ENCODE data around the gene PCDHGB1. TPM values are rescaled to one million over a fixed set of nuclear protein-coding genes. Genes with fewer than 3 reads are reported as not detected.
A peak's percentile ranks its signal among the peaks of the same experiment; 100 is the strongest.

Gene PCDHGB1
- total RNA-seq, 1 donor from 2014 or later = 9.6 TPM

DNA sequence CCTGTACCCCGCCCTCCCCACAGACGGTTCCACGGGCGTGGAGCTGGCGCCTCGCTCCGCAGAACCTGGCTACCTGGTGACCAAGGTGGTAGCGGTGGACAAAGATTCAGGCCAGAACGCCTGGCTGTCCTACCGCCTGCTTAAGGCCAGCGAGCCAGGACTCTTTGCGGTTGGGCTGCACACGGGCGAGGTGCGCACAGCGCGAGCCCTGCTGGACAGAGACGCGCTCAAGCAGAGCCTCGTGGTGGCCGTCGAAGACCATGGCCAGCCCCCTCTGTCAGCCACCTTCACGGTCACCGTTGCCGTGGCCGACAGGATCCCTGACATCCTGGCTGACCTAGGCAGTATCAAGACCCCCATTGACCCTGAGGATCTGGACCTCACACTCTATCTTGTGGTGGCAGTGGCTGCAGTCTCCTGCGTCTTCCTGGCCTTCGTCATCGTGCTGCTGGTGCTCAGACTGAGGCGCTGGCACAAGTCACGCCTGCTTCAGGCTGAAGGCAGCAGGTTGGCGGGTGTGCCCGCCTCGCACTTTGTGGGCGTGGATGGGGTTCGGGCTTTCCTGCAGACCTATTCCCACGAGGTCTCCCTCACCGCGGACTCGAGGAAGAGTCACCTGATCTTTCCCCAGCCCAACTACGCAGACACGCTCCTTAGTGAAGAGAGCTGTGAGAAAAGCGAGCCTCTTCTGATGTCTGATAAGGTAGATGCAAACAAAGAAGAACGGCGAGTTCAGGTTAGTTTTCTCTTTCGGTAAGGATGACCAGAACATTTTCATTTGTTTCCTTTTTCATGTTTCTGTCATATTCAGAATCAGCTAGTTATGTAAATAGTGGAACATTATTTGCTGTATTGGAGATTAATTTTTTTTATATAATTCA lies 16.4 kb downstream of the PCDHGB1 start:
- peaks cover 47% of the 10 kb centered on the region for H3K36me3 Mint-ChIP-seq (ENCODE audit: unreplicated experiment)

DNA sequence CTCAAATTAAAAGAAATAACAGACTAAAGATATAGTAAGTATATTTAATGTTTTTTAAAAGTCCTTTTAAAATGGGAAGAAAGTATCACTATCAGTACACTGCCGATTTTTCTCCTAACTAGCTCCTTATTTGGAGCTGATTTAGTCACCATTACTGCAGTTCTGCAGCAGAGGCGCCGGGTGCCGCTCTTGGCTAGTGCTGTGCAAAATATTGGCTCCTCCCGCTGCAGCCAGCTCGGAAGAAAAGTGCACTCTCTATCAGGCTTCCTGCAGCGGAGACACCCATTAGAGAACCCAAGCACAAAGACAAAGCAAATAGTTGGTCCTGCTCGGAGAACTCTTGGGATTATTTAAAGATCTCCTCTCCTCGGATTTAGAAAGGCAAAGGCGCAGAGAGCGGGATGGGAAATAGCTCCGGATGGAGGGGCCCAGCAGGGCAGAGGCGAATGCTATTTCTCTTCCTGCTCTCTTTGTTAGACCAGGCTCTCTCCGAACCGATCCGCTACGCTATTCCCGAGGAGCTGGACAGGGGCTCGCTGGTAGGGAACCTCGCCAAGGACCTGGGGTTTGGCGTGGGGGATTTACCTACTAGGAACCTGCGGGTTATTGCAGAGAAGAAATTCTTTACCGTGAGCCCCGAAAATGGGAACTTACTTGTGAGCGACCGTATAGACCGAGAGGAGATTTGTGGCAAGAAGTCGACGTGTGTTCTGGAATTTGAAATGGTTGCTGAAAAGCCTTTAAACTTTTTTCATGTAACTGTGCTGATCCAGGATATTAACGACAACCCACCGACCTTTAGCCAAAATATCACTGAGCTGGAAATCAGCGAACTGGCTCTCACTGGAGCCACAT lies 20.3 kb downstream of the PCDHGB1 start, which contains the start of gene PCDHGB3:
PCDHGB3 (plus strand) TSS at position 249 of the 855 bp plus-strand sequence; CDS start at position 402, 153 bp downstream.
- H3K4me1 Mint-ChIP-seq (ENCODE audit: low read depth, unreplicated experiment) = no peaks in the 10 kb centered on the region
- TF ChIP-seq, protein P1, sequence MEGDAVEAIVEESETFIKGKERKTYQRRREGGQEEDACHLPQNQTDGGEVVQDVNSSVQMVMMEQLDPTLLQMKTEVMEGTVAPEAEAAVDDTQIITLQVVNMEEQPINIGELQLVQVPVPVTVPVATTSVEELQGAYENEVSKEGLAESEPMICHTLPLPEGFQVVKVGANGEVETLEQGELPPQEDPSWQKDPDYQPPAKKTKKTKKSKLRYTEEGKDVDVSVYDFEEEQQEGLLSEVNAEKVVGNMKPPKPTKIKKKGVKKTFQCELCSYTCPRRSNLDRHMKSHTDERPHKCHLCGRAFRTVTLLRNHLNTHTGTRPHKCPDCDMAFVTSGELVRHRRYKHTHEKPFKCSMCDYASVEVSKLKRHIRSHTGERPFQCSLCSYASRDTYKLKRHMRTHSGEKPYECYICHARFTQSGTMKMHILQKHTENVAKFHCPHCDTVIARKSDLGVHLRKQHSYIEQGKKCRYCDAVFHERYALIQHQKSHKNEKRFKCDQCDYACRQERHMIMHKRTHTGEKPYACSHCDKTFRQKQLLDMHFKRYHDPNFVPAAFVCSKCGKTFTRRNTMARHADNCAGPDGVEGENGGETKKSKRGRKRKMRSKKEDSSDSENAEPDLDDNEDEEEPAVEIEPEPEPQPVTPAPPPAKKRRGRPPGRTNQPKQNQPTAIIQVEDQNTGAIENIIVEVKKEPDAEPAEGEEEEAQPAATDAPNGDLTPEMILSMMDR (IDR thresholded peaks at IDR 0.05; ENCODE audit: partially characterized antibody, unreplicated experiment) = no peak
- DNase-seq = no peak
- no peak within 1 kb of the TSS for H3K27ac Mint-ChIP-seq (ENCODE audit: unreplicated experiment)
- H3K9me3 Mint-ChIP-seq (ENCODE audit: unreplicated experiment) = peaks cover 22% of the 10 kb centered on the region
- no peak within 1 kb of the TSS for H3K4me3 Mint-ChIP-seq (ENCODE audit: unreplicated experiment)
- H3K36me3 Mint-ChIP-seq (ENCODE audit: unreplicated experiment) = peaks cover 51% of the 10 kb centered on the region
- H3K27me3 Mint-ChIP-seq (ENCODE audit: unreplicated experiment) = no peaks in the 10 kb centered on the region

More for the DNA sequence above, 16.4 kb downstream of the PCDHGB1 start:
- Mint-ChIP-seq H3K27me3 (ENCODE audit: unreplicated experiment) (peaks cover 3% of the 10 kb centered on the region), H3K4me1 (ENCODE audit: low read depth, unreplicated experiment) (no peaks in the 10 kb centered on the region), H3K9me3 (ENCODE audit: unreplicated experiment) (peaks cover 29% of the 10 kb centered on the region), H3K27ac (ENCODE audit: unreplicated experiment) (no peak overlapping the region), H3K4me3 (ENCODE audit: unreplicated experiment) (no peak overlapping the region)
- no peak for DNase-seq
- TF ChIP-seq, protein P1 (IDR thresholded peaks at IDR 0.05; ENCODE audit: partially characterized antibody, unreplicated experiment) = no peak

GRCh38 chr5:141371572-141372475 lies 21.9 kb downstream of the PCDHGB1 start:
- Mint-ChIP-seq H3K36me3 (ENCODE audit: unreplicated experiment) (peaks cover 53% of the 10 kb centered on the region), H3K4me3 (ENCODE audit: unreplicated experiment) (no peak overlapping the region), H3K4me1 (ENCODE audit: low read depth, unreplicated experiment) (no peaks in the 10 kb centered on the region), H3K27ac (ENCODE audit: unreplicated experiment) (no peak overlapping the region), H3K9me3 (ENCODE audit: unreplicated experiment) (peaks cover 18% of the 10 kb centered on the region), H3K27me3 (ENCODE audit: unreplicated experiment) (no peaks in the 10 kb centered on the region)
- DNase-seq = no peak
- TF ChIP-seq, protein P1 (IDR thresholded peaks at IDR 0.05; ENCODE audit: partially characterized antibody, unreplicated experiment) = no peak

DNA sequence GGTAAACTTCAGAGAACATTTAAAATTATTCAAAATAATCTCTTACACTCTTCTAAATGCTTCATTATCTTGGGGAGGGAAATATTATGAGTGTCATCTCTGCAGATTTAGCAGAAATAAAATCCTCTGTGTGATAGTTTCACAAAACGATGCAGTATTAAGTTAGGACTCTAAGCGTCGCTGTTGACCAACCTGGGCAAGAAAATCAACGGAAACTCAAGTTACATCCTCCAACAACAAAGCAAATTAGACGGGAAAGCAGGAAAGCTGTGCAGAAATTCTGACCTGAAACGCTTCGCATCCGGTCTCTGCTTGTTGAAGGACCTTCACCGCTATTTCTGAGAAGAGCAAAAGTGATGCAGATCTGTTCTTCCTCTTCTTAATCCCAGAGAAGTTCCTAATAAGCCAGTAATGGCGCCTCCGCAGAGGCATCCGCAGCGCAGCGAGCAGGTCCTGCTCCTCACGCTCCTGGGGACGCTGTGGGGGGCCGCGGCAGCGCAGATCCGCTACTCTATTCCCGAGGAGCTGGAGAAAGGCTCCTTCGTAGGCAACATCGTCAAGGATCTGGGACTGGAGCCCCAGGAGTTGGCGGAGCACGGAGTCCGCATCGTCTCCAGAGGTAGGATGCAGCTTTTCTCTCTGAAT lies 23.9 kb downstream of the PCDHGB1 start, which contains the start of gene PCDHGA6:
PCDHGA6 (plus strand) TSS at position 219 of the 645 bp plus-strand sequence; CDS start at position 412, 193 bp downstream.
- peaks cover 55% of the 10 kb centered on the region for H3K36me3 Mint-ChIP-seq (ENCODE audit: unreplicated experiment)
- no peak for DNase-seq
- TF ChIP-seq, protein P1 (IDR thresholded peaks at IDR 0.05; ENCODE audit: partially characterized antibody, unreplicated experiment) = no peak
- H3K9me3 Mint-ChIP-seq (ENCODE audit: unreplicated experiment) = peaks cover 21% of the 10 kb centered on the region
- no peak within 1 kb of the TSS for H3K27ac Mint-ChIP-seq (ENCODE audit: unreplicated experiment)
- H3K27me3 Mint-ChIP-seq (ENCODE audit: unreplicated experiment) = no peaks in the 10 kb centered on the region
- peak within 1 kb of the TSS; percentile 25 for H3K4me3 Mint-ChIP-seq (ENCODE audit: unreplicated experiment)
- H3K4me1 Mint-ChIP-seq (ENCODE audit: low read depth, unreplicated experiment) = no peaks in the 10 kb centered on the region

Data from glutamatergic neuron (in vitro differentiated cells).